ENCODE results near the gene NELL1.

Gene NELL1

GRCh38 chr11:21495879-21496278, 826.5 kb downstream of the NELL1 start:
- Mint-ChIP-seq H3K27me3 (no peaks in the 10 kb centered on the region), H3K4me3 (no peak overlapping the region), H3K4me1 (no peaks in the 10 kb centered on the region), H3K27ac (no peak overlapping the region), H3K9me3 (no peaks in the 10 kb centered on the region)
- DNase-seq: no peak
- no peak for ATAC-seq

- DNase-seq (no peak), ATAC-seq (no peak)
- H3K4me3 Mint-ChIP-seq: no peak overlapping the region
- peak overlapping the region in 1 of 2 donors; percentile 34 for H3K27ac Mint-ChIP-seq
- H3K27me3 Mint-ChIP-seq: no peaks in the 10 kb centered on the region
- no peaks in the 10 kb centered on the region for H3K4me1 Mint-ChIP-seq
- no peaks in the 10 kb centered on the region for H3K9me3 Mint-ChIP-seq
These were observed 831.9 kb downstream of the NELL1 start for GRCh38 chr11:21501245-21501644.

- no peak for ATAC-seq
- H3K4me3 Mint-ChIP-seq: no peak overlapping the region
- H3K27me3 Mint-ChIP-seq: no peaks in the 10 kb centered on the region
- no peaks in the 10 kb centered on the region for H3K9me3 Mint-ChIP-seq
- no peaks in the 10 kb centered on the region for H3K4me1 Mint-ChIP-seq
- no peak for DNase-seq
- H3K27ac Mint-ChIP-seq: no peak overlapping the region
These were observed 835.7 kb downstream of the NELL1 start for GRCh38 chr11:21505070-21505469.

- DNase-seq (peak; percentile 4 to 30), ATAC-seq (no peak)
- no peak overlapping the region for H3K27ac Mint-ChIP-seq
- H3K4me1 Mint-ChIP-seq: no peaks in the 10 kb centered on the region
- no peaks in the 10 kb centered on the region for H3K27me3 Mint-ChIP-seq
- no peak overlapping the region for H3K4me3 Mint-ChIP-seq
- H3K9me3 Mint-ChIP-seq: no peaks in the 10 kb centered on the region
These were observed 842.6 kb downstream of the NELL1 start for GRCh38 chr11:21511835-21512440.

GRCh38 chr11:21514316-21514715, 844.9 kb downstream of the NELL1 start:
- DNase-seq (no peak), ATAC-seq (no peak)
- Mint-ChIP-seq H3K4me1 (no peaks in the 10 kb centered on the region), H3K9me3 (no peaks in the 10 kb centered on the region), H3K27me3 (no peaks in the 10 kb centered on the region), H3K4me3 (no peak overlapping the region), H3K27ac (no peak overlapping the region)

GRCh38 chr11:21520244-21520643, 850.9 kb downstream of the NELL1 start:
- H3K4me1 Mint-ChIP-seq: no peaks in the 10 kb centered on the region
- ATAC-seq (no peak), DNase-seq (no peak)
- no peaks in the 10 kb centered on the region for H3K9me3 Mint-ChIP-seq
- no peaks in the 10 kb centered on the region for H3K27me3 Mint-ChIP-seq
- no peak overlapping the region for H3K27ac Mint-ChIP-seq
- no peak overlapping the region for H3K4me3 Mint-ChIP-seq

GRCh38 chr11:21529187-21529586, 859.8 kb downstream of the NELL1 start:
- Mint-ChIP-seq H3K9me3 (no peaks in the 10 kb centered on the region), H3K27ac (no peak overlapping the region), H3K27me3 (no peaks in the 10 kb centered on the region), H3K4me1 (no peaks in the 10 kb centered on the region), H3K4me3 (no peak overlapping the region)
- ATAC-seq (no peak), DNase-seq (no peak)

- Mint-ChIP-seq H3K4me1 (no peaks in the 10 kb centered on the region), H3K4me3 (no peak overlapping the region), H3K27ac (no peak overlapping the region), H3K9me3 (peaks cover 0 to 13% of the 10 kb centered on the region in 2 donors), H3K27me3 (no peaks in the 10 kb centered on the region)
- ATAC-seq: no peak
- DNase-seq: no peak
These were observed 864.9 kb downstream of the NELL1 start for GRCh38 chr11:21534288-21534687.

- Mint-ChIP-seq H3K9me3 (peaks cover 4 to 24% of the 10 kb centered on the region in 2 donors), H3K4me3 (no peak overlapping the region), H3K27me3 (no peaks in the 10 kb centered on the region), H3K27ac (no peak overlapping the region), H3K4me1 (no peaks in the 10 kb centered on the region)
- ATAC-seq (no peak), DNase-seq (no peak)
These were observed 868.6 kb downstream of the NELL1 start for GRCh38 chr11:21537980-21538379.

- DNase-seq: no peak
- ATAC-seq: no peak
- Mint-ChIP-seq H3K9me3 (peaks cover 4 to 20% of the 10 kb centered on the region in 2 donors), H3K27ac (no peak overlapping the region), H3K27me3 (no peaks in the 10 kb centered on the region), H3K4me1 (no peaks in the 10 kb centered on the region), H3K4me3 (no peak overlapping the region)
These were observed 871.9 kb downstream of the NELL1 start for GRCh38 chr11:21541187-21541751.

- ATAC-seq (no peak), DNase-seq (no peak)
- peaks cover 4 to 15% of the 10 kb centered on the region in 2 donors for H3K9me3 Mint-ChIP-seq
- no peaks in the 10 kb centered on the region for H3K27me3 Mint-ChIP-seq
- H3K4me1 Mint-ChIP-seq: no peaks in the 10 kb centered on the region
- no peak overlapping the region for H3K27ac Mint-ChIP-seq
- H3K4me3 Mint-ChIP-seq: no peak overlapping the region
These were observed 874.5 kb downstream of the NELL1 start for GRCh38 chr11:21543901-21544300.

GRCh38 chr11:21545699-21546098, 876.3 kb downstream of the NELL1 start:
- ATAC-seq (no peak), DNase-seq (no peak)
- Mint-ChIP-seq H3K4me3 (no peak overlapping the region), H3K9me3 (peaks cover 0 to 7% of the 10 kb centered on the region in 2 donors), H3K4me1 (no peaks in the 10 kb centered on the region), H3K27me3 (no peaks in the 10 kb centered on the region), H3K27ac (no peak overlapping the region)

- no peak for ATAC-seq
- Mint-ChIP-seq H3K27ac (no peak overlapping the region), H3K4me3 (no peak overlapping the region), H3K27me3 (no peaks in the 10 kb centered on the region), H3K9me3 (peaks cover 0 to 7% of the 10 kb centered on the region in 2 donors), H3K4me1 (no peaks in the 10 kb centered on the region)
- DNase-seq: no peak
These were observed 877.3 kb downstream of the NELL1 start for GRCh38 chr11:21546703-21547102.

GRCh38 chr11:21552911-21553310, 883.5 kb downstream of the NELL1 start:
- Mint-ChIP-seq H3K27ac (no peak overlapping the region), H3K4me1 (no peaks in the 10 kb centered on the region), H3K9me3 (peaks cover 0 to 5% of the 10 kb centered on the region in 2 donors), H3K27me3 (no peaks in the 10 kb centered on the region), H3K4me3 (no peak overlapping the region)
- no peak for ATAC-seq
- no peak for DNase-seq

GRCh38 chr11:21553795-21554194, 884.4 kb downstream of the NELL1 start:
- Mint-ChIP-seq H3K27me3 (no peaks in the 10 kb centered on the region), H3K4me1 (no peaks in the 10 kb centered on the region), H3K4me3 (no peak overlapping the region), H3K27ac (no peak overlapping the region), H3K9me3 (peaks cover 0 to 5% of the 10 kb centered on the region in 2 donors)
- no peak for ATAC-seq
- no peak for DNase-seq

GRCh38 chr11:21554284-21554683, 884.9 kb downstream of the NELL1 start:
- H3K4me1 Mint-ChIP-seq: no peaks in the 10 kb centered on the region
- DNase-seq (no peak), ATAC-seq (no peak)
- H3K27me3 Mint-ChIP-seq: no peaks in the 10 kb centered on the region
- H3K4me3 Mint-ChIP-seq: no peak overlapping the region
- peaks cover 0 to 5% of the 10 kb centered on the region in 2 donors for H3K9me3 Mint-ChIP-seq
- H3K27ac Mint-ChIP-seq: no peak overlapping the region

GRCh38 chr11:21556926-21557325, 887.5 kb downstream of the NELL1 start:
- ATAC-seq (no peak), DNase-seq (no peak)
- H3K4me3 Mint-ChIP-seq: no peak overlapping the region
- H3K27ac Mint-ChIP-seq: no peak overlapping the region
- no peaks in the 10 kb centered on the region for H3K4me1 Mint-ChIP-seq
- peaks cover 5 to 7% of the 10 kb centered on the region in 2 donors for H3K9me3 Mint-ChIP-seq
- no peaks in the 10 kb centered on the region for H3K27me3 Mint-ChIP-seq
